ENCODE data around the gene YIPF2. TPM values are rescaled to one million over a fixed set of nuclear protein-coding genes. Genes with fewer than 3 reads are reported as not detected.

Gene YIPF2
- total and polyA plus RNA-seq, 10 of the 15 experiments (the other 5 are each of a cell fraction or from before 2014, with no cell fraction given): 0.92 to 38.9 (median 17.6) TPM

- intact Hi-C loops (cut with micrococcal nuclease; ENCODE audit: unreplicated experiment) (loop anchor here (5.0 kb wide), 1 partner anchor 267 kb away; no protein-coding TSS in a partner anchor), in situ Hi-C loops (cut with MboI) (no loop called here)
- Histone ChIP-seq H2AFZ (ENCODE audit: control insufficient read depth, low read depth, low read length) (no peak overlapping the region), H3K36me3 (ENCODE audit: control insufficient read depth in 2 of 2, insufficient read depth in 2 of 2, low read length in 1 of 2) (no peaks in the 10 kb centered on the region; a peak in 1 of 4 replicates), H3K27ac (ENCODE audit: control insufficient read depth, insufficient read depth) (no peak overlapping the region), H3K27me3 (replicated peaks in 1 of 2; ENCODE audit: control insufficient read depth in 2 of 2, insufficient read depth in 2 of 2, low read length in 1 of 2) (no peaks in the 10 kb centered on the region), H3K9me3 (replicated peaks; ENCODE audit: control insufficient read depth, insufficient read depth, low read length) (no peaks in the 10 kb centered on the region), H4K20me1 (ENCODE audit: control insufficient read depth, insufficient read depth) (no peaks in the 10 kb centered on the region), H3K4me2 (ENCODE audit: control insufficient read depth, insufficient read depth) (no peak overlapping the region), H3K4me3 (no peak overlapping the region), H3K4me1 (ENCODE audit: control insufficient read depth, insufficient read depth, low read length) (no peaks in the 10 kb centered on the region; the same call in 1 of the 2 replicates), H3K9ac (ENCODE audit: control insufficient read depth, insufficient read depth, low read length) (no peak overlapping the region), H3K79me2 (ENCODE audit: control insufficient read depth, insufficient read depth, low read length) (peaks cover under 1% of the 10 kb centered on the region)
- TF ChIP-seq CTCF (IDR thresholded peaks at IDR 0.05 in 2 of 3, conservative IDR thresholded peaks at IDR 0.05 in 1 of 3; ENCODE audit: control insufficient read depth in 2 of 3, extremely low read depth in 1 of 3, insufficient read depth in 1 of 3, low read depth in 3 of 3, low read length in 3 of 3) (no peak), HDAC6 (IDR thresholded peaks at IDR 0.05; ENCODE audit: unreplicated experiment) (no peak), ELK1 (IDR thresholded peaks at IDR 0.05; ENCODE audit: low read depth, low read length) (no peak), BRCA1 (IDR thresholded peaks at IDR 0.05; ENCODE audit: low read depth, low read length) (no peak), BCL3 (IDR thresholded peaks at IDR 0.05; ENCODE audit: borderline replicate concordance, insufficient read depth, low read depth, low read length, poor library complexity, severe bottlenecking) (no peak), SMC3 (IDR thresholded peaks at IDR 0.05; ENCODE audit: borderline replicate concordance, low read length) (no peak), FOXM1 (IDR thresholded peaks at IDR 0.05; ENCODE audit: low read depth, low read length) (no peak)
- ATAC-seq: no peak
- ChIA-PET SMC1A (ENCODE audit: uncharacterized antibody, unreplicated experiment) (interaction anchor here (0.7 to 2.2 kb wide), 4 partner anchors 56 to 111 kb away, joined by 3 to 9 read pairs (median 4); no protein-coding TSS in a partner anchor), CTCF (interaction anchor here (0.6 to 3.1 kb wide), 22 partner anchors 10 to 439 kb away, joined by 3 to 29 read pairs (median 6); partner anchors contain the start of gene SWSAP1), POLR2A (interaction anchor here (0.6 to 1.5 kb wide), 4 partner anchors 19 to 64 kb away, joined by 3 to 7 read pairs (median 4); partner anchors contain the start of gene CARM1), RAD21 (ENCODE audit: unreplicated experiment) (interaction anchor here (1.4 to 2.9 kb wide), 9 partner anchors 26 to 190 kb away, joined by 3 to 18 read pairs (median 4); no protein-coding TSS in a partner anchor)
- no peak for DNase-seq (ENCODE audit: low read depth, low spot score)
- WGBS (ENCODE audit: insufficient coverage, insufficient replicate concordance, low lambda C conversion rate, missing lambda C conversion rate): 98% methylated on average over 9 of the region's 9 CpGs
- BruUV-seq (replicated peaks): no TSS peak
- no peak for FAIRE-seq
Measured at GRCh38 chr19:10935371-10936059, 7.1 kb upstream of the YIPF2 start.
